Activated CD8-positive, alpha-beta memory T cell treated with anti-CD3 and anti-CD28 coated beads, Interleukin-2, amount 10 ng/mL, durations not matched to agents 7 days and 5 days (primary cell): Measurements from ENCODE around the gene TFPI. TPM values are rescaled to one million over a fixed set of nuclear protein-coding genes. Genes with fewer than 3 reads are reported as not detected.

Experiments
- ATAC-seq: fragments of 150-1000 bp; cut with Tn5 transposase; one replicate; pipeline ENCODE4 v1.10.0; 2021; ENCODE audit warnings: moderate library complexity
- CTCF ChIA-PET: fragments of 350-600 bp; sonication (Branson Sonifier 250); formaldehyde crosslinking; loops from one replicate; lab custom pipeline; 2021; ENCODE audit warnings: antibody characterized with exemption; lab: Charles Lee
- DNase-seq: peaks from one replicate; pipeline ENCODE4 v3.0.0-alpha.2; 2020
- H3K27ac Mint-ChIP-seq: one replicate; pipeline ENCODE4 v1.8.0; 2021; ENCODE audit warnings: mild to moderate bottlenecking, mixed read lengths
- H3K27me3 Mint-ChIP-seq: one replicate; pipeline ENCODE4 v1.8.0; 2021; ENCODE audit warnings: mixed read lengths
- H3K36me3 Mint-ChIP-seq: one replicate; pipeline ENCODE4 v1.8.0; 2021; ENCODE audit warnings: mild to moderate bottlenecking, mixed read lengths
- H3K4me1 Mint-ChIP-seq: one replicate; pipeline ENCODE4 v1.8.0; 2021; ENCODE audit warnings: mixed read lengths
- H3K4me3 Mint-ChIP-seq: one replicate; pipeline ENCODE4 v1.8.0; 2021; ENCODE audit warnings: mild to moderate bottlenecking, moderate library complexity, mixed read lengths
- H3K9me3 Mint-ChIP-seq: one replicate; pipeline ENCODE4 v1.8.0; 2022; ENCODE audit warnings: low read depth, mixed read lengths
- total RNA-seq, 2 experiments: library from RNA; stranded (reverse); gene quantifications; one replicate each; pipeline ENCODE4 v1.2.3, GENCODE V29; 2021

Gene TFPI
- not detected for total RNA-seq

DNA sequence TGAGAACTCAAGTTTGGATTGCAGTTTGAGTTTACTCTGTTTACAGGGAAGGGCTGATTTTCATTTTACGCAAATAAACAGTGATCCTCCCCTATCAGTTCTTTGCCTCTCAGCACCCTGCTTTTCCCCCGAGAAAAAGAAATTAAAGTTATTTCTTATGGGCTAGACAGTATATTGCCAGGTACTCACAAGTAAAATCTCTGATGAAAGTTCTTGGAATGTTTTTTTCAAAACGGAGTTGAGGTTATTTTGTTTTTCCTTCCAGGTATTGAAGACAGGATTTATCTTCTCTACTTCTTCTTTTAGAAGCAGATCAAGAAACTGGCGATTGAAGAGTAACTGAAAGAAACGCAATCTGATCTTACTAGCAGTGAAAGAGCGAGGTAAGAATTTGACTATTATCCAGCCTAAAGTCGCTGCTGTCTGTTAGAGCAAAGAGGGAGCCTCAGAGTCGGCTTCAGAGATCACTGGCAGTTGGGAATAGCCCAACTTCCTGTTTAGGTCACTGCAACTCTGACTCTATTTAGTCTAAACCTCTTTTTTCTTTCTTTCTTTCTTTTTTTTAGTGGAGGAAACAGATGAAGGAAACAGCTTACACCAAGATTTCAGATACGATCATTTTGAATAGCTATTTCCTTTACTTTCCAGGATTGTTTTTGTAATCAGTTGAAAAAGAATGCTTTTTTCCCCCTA, at the start of gene TFPI:
Gene TFPI (minus strand): TSS at position 425 of the 693 bp plus-strand sequence. CDS start 50,667 bp downstream, outside the sequence.
- H3K36me3 Mint-ChIP-seq: no peaks in the 10 kb centered on the region
- CTCF ChIA-PET: no interaction called here

DNA sequence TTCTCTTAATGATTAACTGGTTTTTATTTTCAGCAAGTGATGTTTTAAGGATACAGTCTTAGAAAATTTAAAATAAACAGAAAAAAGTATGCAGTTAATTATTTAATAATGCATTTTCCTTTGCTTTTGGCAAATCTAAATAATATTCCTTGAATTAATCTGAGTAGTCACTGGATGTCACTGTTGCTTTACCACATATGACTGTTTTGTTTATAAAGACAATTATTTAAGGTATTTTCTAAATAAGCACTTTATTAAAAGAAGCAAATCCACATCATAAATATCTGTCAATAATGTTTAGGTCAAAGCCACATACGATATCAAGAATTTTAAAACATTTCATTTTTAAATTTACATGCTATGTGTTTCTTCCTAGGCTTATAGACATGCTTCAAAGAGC, 40.6 kb upstream of the TFPI start:
- CTCF ChIA-PET: no interaction called here
- Mint-ChIP-seq H3K27me3 (no peaks in the 10 kb centered on the region), H3K36me3 (no peaks in the 10 kb centered on the region), H3K9me3 (no peaks in the 10 kb centered on the region), H3K4me1 (no peaks in the 10 kb centered on the region), H3K4me3 (no peak overlapping the region), H3K27ac (no peak overlapping the region)
- no peak for ATAC-seq
- DNase-seq: no peak

More for the DNA sequence above, at the start of gene TFPI:
- Mint-ChIP-seq H3K27me3 (peaks cover 7% of the 10 kb centered on the region), H3K4me3 (no peak within 1 kb of the TSS), H3K27ac (no peak within 1 kb of the TSS), H3K4me1 (peaks cover 3% of the 10 kb centered on the region), H3K9me3 (no peaks in the 10 kb centered on the region)
- ATAC-seq (no peak), DNase-seq (no peak)

DNA sequence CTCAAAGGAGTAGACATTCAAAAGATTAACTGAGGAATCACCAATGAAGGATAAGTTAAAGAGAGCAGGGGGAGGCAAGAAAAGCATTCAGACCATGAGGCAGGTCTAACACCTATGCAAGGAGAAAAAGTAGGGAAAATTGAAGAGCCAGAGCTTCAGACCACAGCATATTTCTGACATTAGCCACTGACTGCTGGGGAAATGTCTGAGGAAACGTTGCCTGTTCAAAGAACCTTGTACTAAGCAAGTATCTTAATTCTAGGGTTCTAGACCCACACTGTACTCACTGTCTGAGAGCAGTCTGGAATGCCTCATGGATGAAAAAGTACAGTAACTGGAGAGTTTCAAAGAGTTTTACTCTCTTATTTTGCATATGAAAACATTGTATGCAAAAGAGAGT, 39.5 kb upstream of the TFPI start:
- no peak for ATAC-seq
- no peak for DNase-seq
- H3K4me1 Mint-ChIP-seq: no peaks in the 10 kb centered on the region
- H3K4me3 Mint-ChIP-seq: no peak overlapping the region
- no peaks in the 10 kb centered on the region for H3K9me3 Mint-ChIP-seq
- no peak overlapping the region for H3K27ac Mint-ChIP-seq
- H3K27me3 Mint-ChIP-seq: no peaks in the 10 kb centered on the region
- CTCF ChIA-PET: no interaction called here
- no peaks in the 10 kb centered on the region for H3K36me3 Mint-ChIP-seq

DNA sequence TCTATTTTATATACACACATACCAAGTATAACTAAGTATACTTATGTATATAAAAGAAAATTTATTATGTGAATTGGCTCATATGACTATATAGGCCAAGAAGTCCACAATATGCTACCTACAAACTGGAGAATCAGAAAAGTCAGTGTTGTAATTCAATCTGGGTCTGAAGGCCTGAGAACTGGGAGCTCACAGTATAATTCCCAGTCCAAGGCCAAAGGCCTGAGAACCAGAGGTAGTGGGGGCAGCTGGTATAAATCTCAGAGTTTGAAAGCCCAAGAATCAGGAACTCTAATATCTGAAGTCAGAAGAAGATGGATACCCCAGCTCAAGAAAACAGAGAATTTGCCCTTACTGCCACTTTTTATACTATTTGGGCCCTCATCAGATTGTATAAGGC, 38.9 kb upstream of the TFPI start:
- H3K27me3 Mint-ChIP-seq: no peaks in the 10 kb centered on the region
- no peak overlapping the region for H3K4me3 Mint-ChIP-seq
- no peak overlapping the region for H3K27ac Mint-ChIP-seq
- CTCF ChIA-PET: no interaction called here
- H3K36me3 Mint-ChIP-seq: no peaks in the 10 kb centered on the region
- no peaks in the 10 kb centered on the region for H3K9me3 Mint-ChIP-seq
- no peaks in the 10 kb centered on the region for H3K4me1 Mint-ChIP-seq
- DNase-seq (no peak), ATAC-seq (no peak)

DNA sequence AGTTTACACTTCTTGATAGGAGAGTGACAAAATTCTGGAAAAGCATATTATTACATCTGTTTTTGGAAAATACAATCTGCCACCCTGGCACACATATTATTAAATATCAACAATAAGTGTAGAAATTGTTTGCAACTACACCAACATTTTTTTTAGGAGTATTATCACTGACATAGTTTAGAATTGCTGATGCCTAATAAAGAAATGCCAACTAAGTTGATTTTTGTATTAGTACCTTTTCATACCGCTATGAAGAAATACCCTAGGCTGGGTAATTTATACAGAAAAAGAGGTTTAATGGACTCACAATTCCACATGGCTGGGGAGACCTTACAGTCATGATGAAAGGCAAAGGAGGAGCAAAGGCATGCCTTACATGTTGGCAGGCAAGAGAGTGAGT, 35.9 kb upstream of the TFPI start:
- Mint-ChIP-seq H3K27ac (no peak overlapping the region), H3K27me3 (no peaks in the 10 kb centered on the region), H3K9me3 (peaks cover 4% of the 10 kb centered on the region), H3K4me1 (peaks cover 5% of the 10 kb centered on the region), H3K36me3 (no peaks in the 10 kb centered on the region), H3K4me3 (no peak overlapping the region)
- CTCF ChIA-PET: no interaction called here
- no peak for DNase-seq
- ATAC-seq: no peak

DNA sequence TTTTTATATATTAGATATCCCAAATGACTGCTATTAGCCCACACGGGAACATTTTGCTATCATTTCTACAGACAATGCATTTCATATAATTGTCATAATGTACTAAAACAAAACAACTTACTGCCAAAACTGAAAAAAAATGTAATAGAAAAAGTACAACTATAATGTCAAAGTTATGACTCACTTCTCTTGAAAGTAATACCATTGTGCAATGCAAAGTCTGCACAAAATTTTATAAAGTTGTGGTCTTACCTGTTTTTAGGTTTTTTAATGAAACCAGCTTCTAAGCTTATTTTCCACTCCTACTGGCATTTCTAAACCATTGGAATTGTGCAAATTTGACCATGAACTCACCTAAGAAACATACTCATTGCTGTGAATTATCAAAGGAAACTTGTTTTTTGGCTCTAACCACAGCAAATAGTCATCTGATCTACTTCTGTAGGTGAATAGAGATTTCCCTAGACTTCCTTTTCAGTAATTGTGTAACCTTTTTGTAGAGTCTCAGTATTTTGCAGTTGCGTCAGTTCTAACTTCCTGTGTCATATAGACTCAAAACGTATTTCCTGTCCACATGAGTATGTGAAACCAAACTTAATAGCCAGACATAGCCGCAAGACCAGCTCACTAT, 31.9 kb upstream of the TFPI start:
- peak overlapping the region; percentile 1 for H3K27ac Mint-ChIP-seq
- CTCF ChIA-PET: no interaction called here
- no peak overlapping the region for H3K4me3 Mint-ChIP-seq
- H3K4me1 Mint-ChIP-seq: peaks cover 8% of the 10 kb centered on the region
- peaks cover 6% of the 10 kb centered on the region for H3K9me3 Mint-ChIP-seq
- H3K36me3 Mint-ChIP-seq: no peaks in the 10 kb centered on the region
- H3K27me3 Mint-ChIP-seq: no peaks in the 10 kb centered on the region
- ATAC-seq (peak; percentile 72), DNase-seq (no peak)

DNA sequence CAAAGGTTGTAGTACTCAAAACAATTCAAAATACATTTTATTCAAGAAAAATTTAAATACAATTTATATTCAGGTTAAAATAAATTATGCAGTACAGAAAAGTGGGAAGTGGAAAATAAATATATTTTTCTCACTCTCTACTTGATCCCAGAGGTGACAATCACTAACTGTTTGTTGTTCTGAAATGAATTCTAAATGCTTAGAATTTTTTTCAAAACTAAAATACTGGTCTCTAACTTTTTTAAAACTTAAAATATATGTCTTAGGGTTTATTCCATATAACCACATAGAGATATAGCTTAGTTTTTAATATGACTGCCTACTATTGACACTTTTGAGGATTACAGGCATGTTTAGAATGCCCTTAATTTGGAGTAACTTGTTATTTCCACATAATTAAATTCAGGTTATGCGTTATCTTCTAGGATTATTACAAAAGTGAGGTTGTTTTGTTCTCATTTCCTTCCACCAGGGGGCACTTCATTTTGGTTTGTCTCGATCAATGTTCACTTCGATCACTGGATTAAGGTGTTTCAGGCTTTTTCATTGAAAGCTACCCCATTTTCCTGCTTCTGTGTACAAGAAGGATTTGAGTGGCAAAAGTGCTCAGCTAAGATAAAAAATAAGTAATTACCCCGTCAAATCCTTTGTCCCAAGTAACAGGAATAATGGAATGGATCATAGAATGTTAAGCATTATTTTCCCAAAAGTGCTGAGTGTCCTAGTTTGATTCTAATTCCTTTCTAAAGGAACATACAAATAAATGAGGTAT, 27.1 kb upstream of the TFPI start:
- Mint-ChIP-seq H3K4me1 (peaks cover 6% of the 10 kb centered on the region), H3K9me3 (peaks cover 4% of the 10 kb centered on the region), H3K36me3 (no peaks in the 10 kb centered on the region), H3K4me3 (no peak overlapping the region), H3K27me3 (no peaks in the 10 kb centered on the region), H3K27ac (no peak overlapping the region)
- DNase-seq (no peak), ATAC-seq (no peak)
- CTCF ChIA-PET: interaction anchor here (0.6 to 2.7 kb wide), 5 partner anchors 10 to 1831 kb away, joined by 3 to 18 read pairs (median 4); no protein-coding TSS in a partner anchor

DNA sequence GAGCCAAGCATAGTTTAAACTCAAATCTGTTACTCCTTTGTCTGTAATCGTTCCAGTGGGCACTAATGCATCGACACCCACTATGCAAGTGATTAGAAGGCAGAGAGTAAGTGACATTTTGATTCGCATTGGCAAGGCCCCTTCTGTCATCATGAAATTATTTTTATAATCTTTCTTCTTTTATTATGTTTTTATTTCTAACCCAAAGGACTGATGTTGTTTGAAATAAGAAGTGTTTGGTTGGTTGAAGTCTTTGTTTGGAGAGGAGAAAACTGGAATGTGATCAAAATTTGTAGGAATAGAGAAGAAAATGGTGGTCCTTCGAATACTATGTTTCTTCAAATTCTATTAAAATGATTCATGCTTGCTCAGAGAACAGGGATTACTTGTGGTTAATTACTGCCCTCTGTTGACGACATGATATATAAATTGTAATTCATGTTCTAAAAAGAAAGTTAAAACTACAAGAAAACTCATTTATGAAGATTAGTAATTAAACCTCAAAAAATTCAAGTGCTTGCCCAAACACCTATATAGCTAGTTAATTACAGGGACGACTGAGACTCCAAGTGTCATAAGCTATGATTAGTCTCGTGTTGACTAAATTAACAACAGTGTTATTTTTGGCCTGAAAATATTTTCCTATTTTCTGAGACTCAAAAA, 26.4 kb upstream of the TFPI start:
- CTCF ChIA-PET: interaction anchor here (0.9 to 2.7 kb wide), 4 partner anchors 10 to 1831 kb away, joined by 3 to 18 read pairs (median 4); no protein-coding TSS in a partner anchor
- H3K4me1 Mint-ChIP-seq: peaks cover 3% of the 10 kb centered on the region
- H3K27ac Mint-ChIP-seq: no peak overlapping the region
- ATAC-seq (no peak), DNase-seq (no peak)
- no peaks in the 10 kb centered on the region for H3K36me3 Mint-ChIP-seq
- H3K27me3 Mint-ChIP-seq: no peaks in the 10 kb centered on the region
- H3K4me3 Mint-ChIP-seq: no peak overlapping the region
- H3K9me3 Mint-ChIP-seq: peaks cover 2% of the 10 kb centered on the region

DNA sequence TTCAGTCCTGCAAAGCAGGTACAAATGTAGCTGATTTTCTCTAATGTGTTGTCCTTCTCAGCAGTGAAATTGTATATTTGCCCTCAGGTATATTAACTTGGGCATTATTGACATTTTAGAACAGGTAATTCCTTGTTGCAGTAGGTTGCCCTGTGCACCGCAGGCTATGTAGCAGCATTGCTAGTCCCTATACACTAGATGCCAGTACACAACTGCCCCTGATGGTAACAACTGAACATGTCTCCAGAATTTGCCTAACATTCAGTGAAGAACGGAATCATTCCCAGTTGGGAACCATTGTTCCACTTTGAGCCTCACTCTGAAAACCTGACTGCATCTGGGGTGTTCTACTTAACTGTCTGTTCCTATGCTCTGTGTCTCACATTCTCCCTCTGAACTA, 23.1 kb upstream of the TFPI start:
- H3K4me1 Mint-ChIP-seq: peaks cover 3% of the 10 kb centered on the region
- CTCF ChIA-PET: interaction anchor here (0.8 kb wide), 1 partner anchor 31 kb away, joined by 3 read pairs; no protein-coding TSS in a partner anchor
- no peak overlapping the region for H3K4me3 Mint-ChIP-seq
- H3K27me3 Mint-ChIP-seq: no peaks in the 10 kb centered on the region
- DNase-seq: no peak
- no peak for ATAC-seq
- no peaks in the 10 kb centered on the region for H3K36me3 Mint-ChIP-seq
- H3K27ac Mint-ChIP-seq: no peak overlapping the region
- no peaks in the 10 kb centered on the region for H3K9me3 Mint-ChIP-seq

DNA sequence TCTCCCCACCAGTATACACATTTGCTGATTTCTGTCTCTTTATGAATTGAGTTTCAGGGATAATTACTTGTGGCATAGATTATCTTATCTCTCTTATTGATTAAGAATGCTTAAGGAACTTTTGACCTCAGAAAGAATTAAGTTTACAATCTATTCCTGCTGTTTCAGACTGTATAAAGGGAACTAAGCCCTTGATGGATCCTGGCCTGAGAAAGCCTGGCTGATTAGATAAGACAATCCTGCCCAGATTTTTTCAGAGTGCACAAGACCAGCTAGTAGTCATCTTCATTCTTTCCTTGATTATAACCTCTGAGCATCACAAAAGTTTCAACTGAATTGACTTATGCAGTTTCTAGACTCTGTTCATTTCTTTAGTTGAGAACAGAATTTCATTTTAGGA, 22.7 kb upstream of the TFPI start:
- peaks cover 3% of the 10 kb centered on the region for H3K4me1 Mint-ChIP-seq
- ATAC-seq: no peak
- H3K27ac Mint-ChIP-seq: no peak overlapping the region
- no peak overlapping the region for H3K4me3 Mint-ChIP-seq
- DNase-seq: no peak
- H3K36me3 Mint-ChIP-seq: no peaks in the 10 kb centered on the region
- H3K27me3 Mint-ChIP-seq: no peaks in the 10 kb centered on the region
- no peaks in the 10 kb centered on the region for H3K9me3 Mint-ChIP-seq
- CTCF ChIA-PET: interaction anchor here (0.8 kb wide), 1 partner anchor 32 kb away, joined by 3 read pairs; no protein-coding TSS in a partner anchor

DNA sequence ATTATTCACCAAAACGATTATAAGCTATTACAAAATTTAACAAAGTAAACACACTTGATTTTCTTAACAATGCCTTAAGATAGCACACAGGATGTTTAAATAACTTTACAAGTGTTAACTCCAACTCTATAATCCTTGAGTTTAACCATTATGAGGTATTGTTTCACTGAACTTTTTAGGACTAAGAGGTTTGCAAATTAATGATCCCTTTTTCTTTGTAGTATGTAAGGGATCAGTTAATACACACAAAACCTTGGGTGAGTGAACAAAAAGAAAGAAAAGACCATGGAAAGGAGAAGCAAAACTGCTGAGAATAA, 21.5 kb upstream of the TFPI start:
- DNase-seq: no peak

DNA sequence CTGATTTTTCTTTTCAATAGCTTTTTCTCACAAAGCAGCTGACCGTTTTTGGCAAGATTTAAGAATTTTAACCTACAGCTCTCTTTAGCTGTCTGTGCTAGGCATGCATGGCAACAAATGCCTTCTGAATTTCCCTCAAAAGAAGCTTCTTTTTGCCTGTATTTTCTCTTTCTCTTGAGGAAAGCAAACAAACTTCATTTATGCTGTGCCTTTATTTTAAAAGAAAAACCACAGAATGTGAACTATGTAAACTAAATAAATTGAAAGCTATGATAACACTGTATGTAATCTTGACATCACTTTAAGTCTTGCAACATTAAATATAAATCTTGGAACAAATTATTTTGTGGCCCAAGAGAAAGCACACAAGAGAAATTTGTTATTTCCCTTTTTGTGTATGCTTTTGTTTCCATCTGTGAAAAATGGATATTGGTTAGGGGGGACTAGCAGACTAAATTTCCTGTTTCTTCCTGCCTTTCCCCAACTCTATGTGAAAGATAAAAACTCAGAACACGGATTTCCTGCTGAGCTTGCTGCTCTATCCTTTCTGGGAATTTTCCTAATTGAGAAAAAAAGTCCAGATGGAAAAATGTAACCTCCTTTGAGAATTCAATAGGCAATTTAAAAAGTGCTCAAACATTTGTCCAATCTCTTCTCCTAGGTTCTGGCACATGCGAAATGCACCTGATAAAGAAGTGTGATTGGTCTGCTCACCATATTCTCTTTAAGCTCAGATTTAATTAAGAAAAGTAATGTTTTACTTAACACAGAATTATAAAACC, 20.9 kb upstream of the TFPI start:
- H3K36me3 Mint-ChIP-seq: no peaks in the 10 kb centered on the region
- no peaks in the 10 kb centered on the region for H3K4me1 Mint-ChIP-seq
- DNase-seq: no peak
- H3K27ac Mint-ChIP-seq: no peak overlapping the region
- H3K4me3 Mint-ChIP-seq: no peak overlapping the region
- H3K27me3 Mint-ChIP-seq: no peaks in the 10 kb centered on the region
- ATAC-seq: no peak
- CTCF ChIA-PET: no interaction called here
- no peaks in the 10 kb centered on the region for H3K9me3 Mint-ChIP-seq

More for the DNA sequence above, 21.5 kb upstream of the TFPI start:
- Mint-ChIP-seq H3K9me3 (no peaks in the 10 kb centered on the region), H3K4me1 (no peaks in the 10 kb centered on the region), H3K27me3 (no peaks in the 10 kb centered on the region), H3K36me3 (no peaks in the 10 kb centered on the region), H3K4me3 (no peak overlapping the region), H3K27ac (no peak overlapping the region)
- CTCF ChIA-PET: no interaction called here
- no peak for ATAC-seq

DNA sequence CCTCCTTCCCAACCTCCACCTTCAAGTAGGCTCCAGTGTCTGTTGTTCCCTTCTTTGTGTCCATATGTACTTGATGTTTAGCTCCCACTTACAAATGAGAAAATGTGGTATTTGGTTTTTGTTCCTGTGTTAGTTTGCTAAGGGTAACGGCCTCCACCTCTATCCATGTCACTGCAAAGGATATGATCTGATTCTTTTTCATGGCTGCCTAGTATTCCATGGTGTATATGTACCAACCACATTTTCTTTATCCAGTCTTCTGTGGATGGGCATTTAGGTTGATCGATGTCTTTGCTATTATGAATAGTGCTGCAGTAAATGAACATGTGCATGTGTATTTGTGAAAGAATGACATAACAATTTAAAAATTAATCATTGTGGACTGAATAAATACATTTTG, 19.5 kb upstream of the TFPI start:
- Mint-ChIP-seq H3K9me3 (no peaks in the 10 kb centered on the region), H3K36me3 (no peaks in the 10 kb centered on the region), H3K27ac (no peak overlapping the region), H3K4me1 (no peaks in the 10 kb centered on the region), H3K27me3 (no peaks in the 10 kb centered on the region), H3K4me3 (no peak overlapping the region)
- DNase-seq: no peak
- ATAC-seq: no peak
- CTCF ChIA-PET: no interaction called here
